HepG2 (cell line): ENCODE results near the gene SLC26A3. TPM values are rescaled to one million over a fixed set of nuclear protein-coding genes. Genes with fewer than 3 reads are reported as not detected.
A peak's percentile ranks its signal among the peaks of the same experiment; 100 is the strongest.

Experiments used
- ATAC-seq: fragments of 200-7000 bp; cut with Tn5 transposase; 3 replicates; pipeline ENCODE4 v1.9.1; 2020; ENCODE audit warnings: mild to moderate bottlenecking, moderate library complexity
- BruUV-seq: library from RNA; stranded (reverse); fragments of 400-500 nt; replicated peaks from 2 replicates; lab custom pipeline; 2021; lab: Mats Ljungman, UMichigan
- CTCF ChIA-PET: fragments of 300-600 bp; formaldehyde crosslinking; extraction: SDS; loops from one replicate; lab custom pipeline; 2021; ENCODE audit warnings: low total read pairs, inconsistent platforms, low intra/inter-chr PET ratio; lab: Yijun Ruan, JAX
- POLR2A ChIA-PET: fragments of 350-600 bp; sonication (Branson Sonifier 250); formaldehyde crosslinking; loops from one replicate; lab custom pipeline; 2020; ENCODE audit warnings: antibody characterized with exemption, inconsistent platforms; lab: Yijun Ruan, JAX
- DNase-seq: peaks from one replicate; pipeline ENCODE4 v3.0.0-alpha.2; 2015; ENCODE audit warnings: low spot score
- FAIRE-seq: peaks from 3 replicates; lab custom pipeline; 2011; peaks lifted over from hg19 to GRCh38; lab: Jason Lieb, UNC
- H2AFZ ChIP-seq: one replicate; pipeline ENCODE4 v1.6.1; 2011; ENCODE audit warnings: low read length, inconsistent platforms
- H3K27ac ChIP-seq: fragments of 300-600 bp; 3 replicates; pipeline ENCODE4 v1.8.0; 2011; ENCODE audit warnings: mixed run types, mild to moderate bottlenecking, mixed read lengths, low read length, inconsistent platforms; ENCODE audit not compliant: insufficient read depth; ENCODE audit errors: extremely low read length
- H3K27me3 ChIP-seq, 2 experiments: fragments of 200-600 bp in 1 of 2; 2 replicates in 1 of 2; 3 replicates in 1 of 2; pipeline versions ENCODE4 v1.6.0 to v1.8.0; 2011; ENCODE audit warnings: low read length in 2 of 2, mild to moderate bottlenecking in 2 of 2, moderate library complexity in 2 of 2, inconsistent platforms in 1 of 2; ENCODE audit not compliant: insufficient read depth in 2 of 2, control insufficient read depth in 1 of 2
- H3K36me3 ChIP-seq, 2 experiments: fragments of 200-600 bp in 1 of 2; replicated peaks in 1 of 2; 2 replicates in 1 of 2; 3 replicates in 1 of 2; pipeline versions ENCODE4 v1.5.1 to v1.8.0; 2011; ENCODE audit warnings: low read length in 2 of 2, inconsistent platforms in 1 of 2; ENCODE audit not compliant: insufficient read depth in 2 of 2, control insufficient read depth in 1 of 2
- H3K4me1 ChIP-seq: 2 replicates; pipeline ENCODE4 v1.5.1; 2012; ENCODE audit warnings: low read length, inconsistent platforms; ENCODE audit not compliant: insufficient read depth
- H3K4me2 ChIP-seq: 2 replicates; pipeline ENCODE4 v1.6.0; 2011; ENCODE audit warnings: low read depth, low read length, inconsistent platforms
- H3K4me3 ChIP-seq, 3 experiments: fragments of 200-600 bp in 1 of 3; sonication (generic), shearing (Covaris generic) in 1 of 3; replicated peaks in 1 of 3; 2 replicates each; pipeline ENCODE4 v1.5.1; 2011 to 2016; ENCODE audit warnings: low read length in 3 of 3, inconsistent platforms in 2 of 3, low read depth in 2 of 3, mild to moderate bottlenecking in 2 of 3, control low read depth in 1 of 3, mixed read lengths in 1 of 3; ENCODE audit not compliant: insufficient read depth in 1 of 3
- H3K79me2 ChIP-seq: one replicate; pipeline ENCODE4 v1.6.1; 2011; ENCODE audit warnings: low read length, inconsistent platforms; ENCODE audit not compliant: insufficient read depth
- H3K9ac ChIP-seq: 2 replicates; pipeline ENCODE4 v1.6.0; 2011; ENCODE audit warnings: mild to moderate bottlenecking, low read depth, low read length, inconsistent platforms; ENCODE audit not compliant: insufficient read depth
- H3K9me3 ChIP-seq: 2 replicates; pipeline ENCODE4 v1.5.1; 2012; ENCODE audit warnings: mild to moderate bottlenecking, low read length
- H4K20me1 ChIP-seq: 2 replicates; pipeline ENCODE4 v1.6.0; 2011; ENCODE audit warnings: inconsistent platforms, mild to moderate bottlenecking, low read length, moderate library complexity; ENCODE audit not compliant: insufficient read depth
- CREB1 ChIP-seq, 2 experiments: fragments of 450-650 bp in 1 of 2; IDR thresholded peaks; 2 replicates each; pipeline ENCODE4 v1.6.1; 2016 to 2017; ENCODE audit warnings: control low read depth in 1 of 2, mild to moderate bottlenecking in 1 of 2, missing compliant biosample characterization in 1 of 2, missing genetic modification characterization in 1 of 2
- GTF2F1 ChIP-seq: fragments of 150-350 bp; IDR thresholded peaks from 2 replicates; pipeline ENCODE4 v1.6.1; 2014; ENCODE audit warnings: low read length
- HHEX ChIP-seq: IDR thresholded peaks from 2 replicates; pipeline ENCODE4 v1.6.1; 2016; ENCODE audit warnings: control low read depth
- MAF1 ChIP-seq: sonication (generic); formaldehyde crosslinking; IDR thresholded peaks from 2 replicates; pipeline ENCODE4 v1.5.0; 2020; ENCODE audit warnings: missing genetic modification reagents, borderline replicate concordance
- NFYB ChIP-seq: sonication (generic); formaldehyde crosslinking; IDR thresholded peaks from 2 replicates; pipeline ENCODE4 v1.4.0; 2020; ENCODE audit warnings: missing genetic modification reagents
- RBM22 ChIP-seq: fragments of 200-400 bp; formaldehyde crosslinking; optimal IDR thresholded peaks from 2 replicates; pipeline ENCODE3; 2017; ENCODE audit warnings: mild to moderate bottlenecking, low read length, moderate library complexity
- RFX5 ChIP-seq: IDR thresholded peaks from 2 replicates; pipeline ENCODE4 v1.6.1; 2011; ENCODE audit warnings: low read depth, low read length, improper control_type of control experiment
- RXRA ChIP-seq: sonication (generic); formaldehyde crosslinking; IDR thresholded peaks from 2 replicates; pipeline ENCODE4 v1.5.1; 2020; ENCODE audit warnings: missing genetic modification reagents
- SATB2 ChIP-seq: sonication (generic); formaldehyde crosslinking; IDR thresholded peaks from 2 replicates; pipeline ENCODE4 v1.5.0; 2020; ENCODE audit warnings: missing genetic modification reagents
- SMARCC2 ChIP-seq: fragments of 450-650 bp; IDR thresholded peaks from 2 replicates; pipeline ENCODE4 v1.6.1; 2017; ENCODE audit warnings: antibody characterized with exemption, mild to moderate bottlenecking
- SPEN ChIP-seq: sonication (generic); formaldehyde crosslinking; IDR thresholded peaks from 2 replicates; pipeline ENCODE4 v1.5.1; 2020; ENCODE audit warnings: low read depth, mild to moderate bottlenecking, missing genetic modification reagents
- ZBTB42 ChIP-seq: sonication (generic); formaldehyde crosslinking; IDR thresholded peaks from 2 replicates; pipeline ENCODE4 v1.5.0; 2020; ENCODE audit warnings: mild to moderate bottlenecking, missing genetic modification reagents
- ZFP36L1 ChIP-seq: sonication (generic); formaldehyde crosslinking; IDR thresholded peaks from 2 replicates; pipeline ENCODE4 v1.8.0; 2022; ENCODE audit warnings: mild to moderate bottlenecking, missing genetic modification reagents, moderate library complexity
- ZMAT3 ChIP-seq: sonication (generic); formaldehyde crosslinking; conservative IDR thresholded peaks from 2 replicates; pipeline ENCODE4 v1.7.0; 2021; ENCODE audit warnings: missing genetic modification reagents
- ZNF329 ChIP-seq: sonication (generic); formaldehyde crosslinking; IDR thresholded peaks from 2 replicates; pipeline ENCODE4 v1.9.0; 2021; ENCODE audit warnings: low read depth, mild to moderate bottlenecking, missing genetic modification reagents
- ZNF460 ChIP-seq: sonication (generic); formaldehyde crosslinking; IDR thresholded peaks from 2 replicates; pipeline ENCODE4 v1.5.1; 2020; ENCODE audit warnings: missing genetic modification reagents, mild to moderate bottlenecking, borderline replicate concordance
- ZNF530 ChIP-seq: sonication (generic); formaldehyde crosslinking; IDR thresholded peaks from 2 replicates; pipeline ENCODE4 v1.5.0; 2020; ENCODE audit warnings: low read depth, mild to moderate bottlenecking, missing genetic modification reagents
- ZNF589 ChIP-seq: sonication (generic); formaldehyde crosslinking; conservative IDR thresholded peaks from 2 replicates; pipeline ENCODE4 v1.8.0; 2022; ENCODE audit warnings: mild to moderate bottlenecking, moderate library complexity, missing genetic modification reagents
- ZNF652 ChIP-seq: IDR thresholded peaks from 2 replicates; pipeline ENCODE4 v1.6.1; 2016; ENCODE audit warnings: low read depth, borderline replicate concordance
- WGBS: methylation state at CpG from one replicate; pipeline ENCODE4 v1.1.6; 2017; ENCODE audit warnings: low lambda C conversion rate; 5-methylcytosine and 5-hydroxymethylcytosine counted together
- in situ Hi-C: cut with HindIII; loops from 2 replicates; pipeline ENCODE4 v1.10.0; 2017; ENCODE audit warnings: low pct_unique_long_range_greater_than_20kb; ENCODE audit not compliant: extremely low pct_ligation_motif_present
- intact Hi-C: fragments of 100-400 bp; cut with micrococcal nuclease; formaldehyde crosslinking; loops from one replicate; pipeline ENCODE4 v1.10.0; 2022; ENCODE audit not compliant: unreplicated experiment
- polyA plus RNA-seq, 8 experiments: library from polyadenylated mRNA; depleted of rRNA in 3 of 8; stranded (reverse) in 7 of 8; unstranded in 1 of 8; fragments of >200 nt; fragmentation: Illumina TruSeq in 4 of 8; extraction: Trizol in 4 of 8; gene quantifications; 2 replicates each; pipeline versions ENCODE4 v1.2.1 to v1.2.3, GENCODE V29; 2011 to 2016; ENCODE audit warnings: low read depth in 4 of 8, missing spikeins in 1 of 8, mixed read lengths in 1 of 8; ENCODE audit not compliant: insufficient read depth in 1 of 8
- total RNA-seq, 5 experiments: library from RNA; depleted of rRNA; stranded (reverse); fragments of >200 nt; fragmentation: Illumina TruSeq; extraction: Trizol; gene quantifications; 2 replicates each; pipeline ENCODE4 v1.2.3, GENCODE V29; 2016; ENCODE audit warnings: low read depth in 1 of 5
- TF ChIP-seq, protein P1 (sequence below): sonication (generic); formaldehyde crosslinking; IDR thresholded peaks from 2 replicates; pipeline ENCODE4 v1.4.0; 2020; ENCODE audit warnings: missing genetic modification reagents
- TF ChIP-seq, protein P2 (sequence below): sonication (generic); formaldehyde crosslinking; IDR thresholded peaks from 2 replicates; pipeline ENCODE4 v1.8.0; 2022; ENCODE audit warnings: mild to moderate bottlenecking, missing genetic modification reagents

SLC26A3 gene
- total and polyA plus RNA-seq, 2 of the 13 experiments (the other 11 are each of a cell fraction or from before 2014, with no cell fraction given), result 0.11 to 0.30 TPM

DNA sequence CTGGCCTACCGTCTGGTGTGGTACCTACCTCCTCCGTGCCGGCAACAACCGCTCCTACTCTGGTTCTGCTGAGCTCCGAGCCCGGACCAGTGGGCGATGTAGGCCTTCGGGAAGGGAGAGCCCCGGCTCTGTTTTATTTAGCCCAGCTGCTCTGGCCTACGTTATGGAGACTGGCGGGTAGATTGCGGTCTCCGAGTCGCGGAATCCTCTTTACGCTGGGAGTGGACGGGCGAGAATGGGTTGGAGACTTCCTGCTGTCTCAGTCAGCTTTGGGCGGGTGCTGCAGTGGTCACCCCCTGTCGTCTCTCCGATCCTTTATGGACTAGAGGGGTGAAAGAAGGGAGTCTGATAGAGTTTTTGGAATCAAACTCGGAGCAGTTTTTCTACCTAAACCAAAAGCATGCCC, 58.7 kb downstream of the SLC26A3 start (continued):
- TF ChIP-seq, protein P1, sequence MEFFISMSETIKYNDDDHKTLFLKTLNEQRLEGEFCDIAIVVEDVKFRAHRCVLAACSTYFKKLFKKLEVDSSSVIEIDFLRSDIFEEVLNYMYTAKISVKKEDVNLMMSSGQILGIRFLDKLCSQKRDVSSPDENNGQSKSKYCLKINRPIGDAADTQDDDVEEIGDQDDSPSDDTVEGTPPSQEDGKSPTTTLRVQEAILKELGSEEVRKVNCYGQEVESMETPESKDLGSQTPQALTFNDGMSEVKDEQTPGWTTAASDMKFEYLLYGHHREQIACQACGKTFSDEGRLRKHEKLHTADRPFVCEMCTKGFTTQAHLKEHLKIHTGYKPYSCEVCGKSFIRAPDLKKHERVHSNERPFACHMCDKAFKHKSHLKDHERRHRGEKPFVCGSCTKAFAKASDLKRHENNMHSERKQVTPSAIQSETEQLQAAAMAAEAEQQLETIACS (CRISPR knock-in tag), result 0 out of 2 replicates have a peak, but pooled peaks have one; percentile 52
- TF ChIP-seq SATB2 (CRISPR knock-in tag) (0 out of 2 replicates have a peak, but pooled peaks have one; percentile 73), CREB1 (IDR thresholded peaks at IDR 0.05) (no peak), CREB1 (CRISPR knock-in tag; IDR thresholded peaks at IDR 0.05) (no peak)
- TF ChIP-seq, all 625 proteins: peak for 33

DNA sequence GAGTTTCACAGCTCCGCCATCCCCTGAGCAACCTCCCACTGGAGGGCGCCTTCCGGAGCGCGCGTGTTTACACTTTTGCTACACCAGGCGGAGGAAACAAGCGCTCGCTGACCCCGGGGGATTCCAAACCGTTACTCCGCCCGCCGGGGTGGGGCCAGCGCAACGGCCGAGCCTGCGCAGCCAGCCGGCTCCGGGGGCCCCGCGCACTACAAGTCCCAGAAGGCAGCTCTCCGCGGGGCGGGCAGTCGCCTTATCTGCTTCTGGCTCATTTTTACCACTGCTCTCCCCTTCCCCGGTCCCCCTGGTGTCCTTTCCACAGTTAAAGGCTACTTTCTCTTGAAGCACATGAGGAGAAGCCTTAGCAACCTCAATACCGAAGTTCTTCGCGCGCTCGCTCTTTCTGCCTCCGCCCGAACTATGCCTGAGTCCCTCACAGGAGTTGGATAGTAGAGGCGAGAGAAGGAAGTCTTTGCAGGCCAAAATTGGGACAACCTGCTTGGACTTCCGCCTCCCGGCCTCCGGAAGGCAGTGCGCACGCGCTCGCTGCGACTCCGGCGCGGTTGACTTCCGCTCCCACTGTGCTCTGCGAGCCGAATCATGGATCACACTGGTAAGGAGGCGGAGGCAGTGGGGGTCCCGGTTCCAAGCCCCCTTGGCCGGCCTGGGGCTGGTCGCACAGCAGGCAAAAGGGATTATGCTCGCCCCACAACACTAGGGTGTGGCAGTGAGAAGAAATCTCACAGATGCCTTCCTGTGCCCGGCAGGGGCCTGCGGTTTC, 59.3 kb downstream of the SLC26A3 start, which contains the start of gene CBLL1:
Gene CBLL1 (plus strand): TSS at position 576 of the 778 bp plus-strand sequence. CDS start 22 bp downstream, at position 598.
- in situ Hi-C loops, result loop anchor here (5.0 to 25.0 kb wide), 2 partner anchors 129 to 369 kb away; no protein-coding TSS in a partner anchor
- 0 out of 2 replicates have a peak, but pooled peaks have one; percentile 18 for TF ChIP-seq NFYB (CRISPR knock-in tag)
- peak; percentile 77; the same call in 1 of the 2 replicates for TF ChIP-seq ZMAT3 (CRISPR knock-in tag)
- peak; percentile 69; the same call in 1 of the 2 replicates for TF ChIP-seq ZNF329 (CRISPR knock-in tag)
- TF ChIP-seq RBM22, result no peak
- TF ChIP-seq GTF2F1, result no peak
- TF ChIP-seq ZNF652 (CRISPR knock-in tag), result no peak
- TF ChIP-seq, protein P2, sequence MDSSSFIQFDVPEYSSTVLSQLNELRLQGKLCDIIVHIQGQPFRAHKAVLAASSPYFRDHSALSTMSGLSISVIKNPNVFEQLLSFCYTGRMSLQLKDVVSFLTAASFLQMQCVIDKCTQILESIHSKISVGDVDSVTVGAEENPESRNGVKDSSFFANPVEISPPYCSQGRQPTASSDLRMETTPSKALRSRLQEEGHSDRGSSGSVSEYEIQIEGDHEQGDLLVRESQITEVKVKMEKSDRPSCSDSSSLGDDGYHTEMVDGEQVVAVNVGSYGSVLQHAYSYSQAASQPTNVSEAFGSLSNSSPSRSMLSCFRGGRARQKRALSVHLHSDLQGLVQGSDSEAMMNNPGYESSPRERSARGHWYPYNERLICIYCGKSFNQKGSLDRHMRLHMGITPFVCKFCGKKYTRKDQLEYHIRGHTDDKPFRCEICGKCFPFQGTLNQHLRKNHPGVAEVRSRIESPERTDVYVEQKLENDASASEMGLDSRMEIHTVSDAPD (CRISPR knock-in tag), result no peak; the same call in 1 of the 2 replicates
- no peak; the same call in 1 of the 2 replicates for TF ChIP-seq ZNF589 (CRISPR knock-in tag)
- TF ChIP-seq ZFP36L1 (CRISPR knock-in tag), result no peak
- peak; percentile 19; the same call in 1 of the 2 replicates for TF ChIP-seq RFX5
- no peak for TF ChIP-seq HHEX (CRISPR knock-in tag)
- TF ChIP-seq SMARCC2, result no peak
- TF ChIP-seq ZNF460 (CRISPR knock-in tag), result no peak; the same call in 1 of the 2 replicates
- TF ChIP-seq RXRA (CRISPR knock-in tag), result no peak; the same call in none of the 2 replicates
- no peak for TF ChIP-seq ZNF530 (CRISPR knock-in tag)
- no peak for TF ChIP-seq ZBTB42 (CRISPR knock-in tag)
- TF ChIP-seq SPEN (CRISPR knock-in tag), result peak; percentile 75
- TF ChIP-seq MAF1 (CRISPR knock-in tag), result no peak

More for the DNA sequence above, 59.3 kb downstream of the SLC26A3 start, which contains the start of gene CBLL1:
- H3K36me3 ChIP-seq, result peaks cover 0 to 3% of the 10 kb centered on the region in 2 experiments; a peak in 1 of 5 replicates
- H3K4me1 ChIP-seq, result peaks cover 37% of the 10 kb centered on the region
- peaks cover 48% of the 10 kb centered on the region for H3K79me2 ChIP-seq
- H3K9me3 ChIP-seq, result no peaks in the 10 kb centered on the region
- H3K4me2 ChIP-seq, result peak within 1 kb of the TSS; percentile 94
- H3K27ac ChIP-seq, result peak within 1 kb of the TSS; percentile 98
- peaks cover 17% of the 10 kb centered on the region for H4K20me1 ChIP-seq
- intact Hi-C loops, result loop anchor here (1.0 to 10.0 kb wide), 5 partner anchors 36 to 401 kb away; no protein-coding TSS in a partner anchor
- H3K9ac ChIP-seq, result peak within 1 kb of the TSS; percentile 92
- no peaks in the 10 kb centered on the region; a peak in 1 of 5 replicates for H3K27me3 ChIP-seq
- WGBS, result 0% methylated on average over 23 of the region's 56 CpGs
- ChIA-PET CTCF (interaction anchor here (1.7 to 2.4 kb wide), 2 partner anchors 131 to 136 kb away, joined by 20 to 30 read pairs; no protein-coding TSS in a partner anchor), POLR2A (interaction anchor here (0.8 to 3.0 kb wide), 21 partner anchors 12 to 575 kb away, joined by 3 to 30 read pairs (median 4); partner anchors contain the start of genes BCAP29, COG5, DLD and DUS4L)
- peak within 1 kb of the TSS; percentile 86 to 92 (median 87) for H3K4me3 ChIP-seq
- peak within 1 kb of the TSS; percentile 95 for H2AFZ ChIP-seq
- FAIRE-seq, result peak; percentile 21
- peak; percentile 91 for DNase-seq
- ATAC-seq, result peak; percentile 97
- BruUV-seq, result TSS peak; percentile 81
